Karpas-422 (cell line): ENCODE data around the gene DYNLL2. TPM values are rescaled to one million over a fixed set of nuclear protein-coding genes. Genes with fewer than 3 reads are reported as not detected.
"Not testable (repeated sequence)": the region's sequence is repeated elsewhere in the genome, so short reads cannot be mapped to it uniquely, and the experiment has no call there.

Source experiments
- DNase-seq: peaks from one replicate; pipeline ENCODE4 v3.0.0-alpha.2; 2015
- H2AFZ ChIP-seq: fragments of 200-600 bp; sonication (generic); 2 replicates; pipeline ENCODE4 v1.6.1; 2014; ENCODE audit warnings: antibody characterized with exemption, low read length, mixed read lengths
- H3K27ac ChIP-seq: fragments of 200-600 bp; sonication (generic); 2 replicates; pipeline ENCODE4 v1.5.1; 2014; ENCODE audit warnings: mild to moderate bottlenecking, low read length, moderate library complexity
- H3K27me3 ChIP-seq: fragments of 200-600 bp; sonication (generic); 2 replicates; pipeline ENCODE4 v1.6.1; 2014; ENCODE audit warnings: low read length, mixed read lengths
- H3K36me3 ChIP-seq: fragments of 200-600 bp; sonication (generic); 2 replicates; pipeline ENCODE4 v1.6.1; 2014; ENCODE audit warnings: low read length, mixed read lengths; ENCODE audit not compliant: insufficient read depth
- H3K4me1 ChIP-seq: fragments of 200-600 bp; sonication (generic); 2 replicates; pipeline ENCODE4 v1.6.1; 2014; ENCODE audit warnings: mild to moderate bottlenecking, low read length, mixed read lengths
- H3K4me2 ChIP-seq: fragments of 200-600 bp; sonication (generic); 2 replicates; pipeline ENCODE4 v1.6.1; 2014; ENCODE audit warnings: low read length, low read depth, mild to moderate bottlenecking; ENCODE audit not compliant: poor library complexity, severe bottlenecking
- H3K4me3 ChIP-seq: fragments of 200-600 bp; sonication (generic); 2 replicates; pipeline ENCODE4 v1.5.1; 2014; ENCODE audit warnings: mild to moderate bottlenecking, antibody characterized with exemption, low read length, mixed read lengths
- H3K79me2 ChIP-seq: fragments of 200-600 bp; sonication (generic); 2 replicates; pipeline ENCODE4 v1.6.1; 2014; ENCODE audit warnings: mild to moderate bottlenecking, low read length, mixed read lengths
- H3K9ac ChIP-seq: fragments of 200-600 bp; sonication (generic); 2 replicates; pipeline ENCODE4 v1.6.0; 2014; ENCODE audit warnings: low read length
- H3K9me2 ChIP-seq: fragments of 200-600 bp; sonication (generic), shearing (Covaris generic); replicated peaks from 2 replicates; pipeline ENCODE4 v1.6.0; 2014; ENCODE audit warnings: mild to moderate bottlenecking, low read length, moderate library complexity; ENCODE audit not compliant: insufficient read depth
- H3K9me3 ChIP-seq: fragments of 300-700, 200-600 bp; sonication (generic); 2 replicates; pipeline ENCODE4 v1.6.1; 2014; ENCODE audit warnings: low read length, mixed read lengths
- H4K20me1 ChIP-seq: fragments of 200-600 bp; sonication (generic); 2 replicates; pipeline ENCODE4 v1.6.1; 2014; ENCODE audit warnings: mild to moderate bottlenecking, antibody characterized with exemption, low read length, low read depth; ENCODE audit not compliant: insufficient read depth
- total RNA-seq: library from RNA; depleted of rRNA; stranded (reverse); fragments of >200 nt; shearing (Covaris generic); gene quantifications from 2 replicates; pipeline ENCODE4 v1.2.3, GENCODE V29; 2014; ENCODE audit warnings: low replicate concordance

Gene DYNLL2
- total RNA-seq, 1 experiment from 2014 or later = 18.2 TPM

GRCh38 chr17:58059141-58059540 lies 24.1 kb upstream of the DYNLL2 start:
- Histone ChIP-seq H2AFZ (no peak overlapping the region), H3K27me3 (no peaks in the 10 kb centered on the region), H3K27ac (no peak overlapping the region), H3K36me3 (no peaks in the 10 kb centered on the region), H3K9me2 (no peaks in the 10 kb centered on the region), H3K9ac (no peak overlapping the region), H4K20me1 (no peaks in the 10 kb centered on the region), H3K4me1 (no peaks in the 10 kb centered on the region), H3K79me2 (no peaks in the 10 kb centered on the region), H3K4me3 (no peak overlapping the region), H3K4me2 (no peak overlapping the region), H3K9me3 (no peaks in the 10 kb centered on the region)
- DNase-seq = no peak

- Histone ChIP-seq H3K9ac (no peak overlapping the region), H4K20me1 (no peaks in the 10 kb centered on the region), H3K4me1 (no peaks in the 10 kb centered on the region), H3K4me3 (no peak overlapping the region), H3K79me2 (no peaks in the 10 kb centered on the region), H3K36me3 (no peaks in the 10 kb centered on the region), H3K27me3 (no peaks in the 10 kb centered on the region), H3K27ac (no peak overlapping the region), H2AFZ (no peak overlapping the region), H3K9me2 (no peaks in the 10 kb centered on the region), H3K4me2 (no peak overlapping the region), H3K9me3 (no peaks in the 10 kb centered on the region)
- DNase-seq = no peak
Measured at GRCh38 chr17:58060596-58061191, 22.5 kb upstream of the DYNLL2 start.

GRCh38 chr17:58061672-58062071 lies 21.5 kb upstream of the DYNLL2 start:
- H3K36me3 ChIP-seq = no peaks in the 10 kb centered on the region
- no peaks in the 10 kb centered on the region for H3K9me3 ChIP-seq
- no peaks in the 10 kb centered on the region for H3K4me1 ChIP-seq
- DNase-seq = no peak
- H2AFZ ChIP-seq = no peak overlapping the region
- no peaks in the 10 kb centered on the region for H3K27me3 ChIP-seq
- no peaks in the 10 kb centered on the region for H4K20me1 ChIP-seq
- no peak overlapping the region for H3K9ac ChIP-seq
- no peak overlapping the region for H3K4me2 ChIP-seq
- H3K9me2 ChIP-seq = no peaks in the 10 kb centered on the region
- no peaks in the 10 kb centered on the region for H3K79me2 ChIP-seq
- H3K4me3 ChIP-seq = no peak overlapping the region
- H3K27ac ChIP-seq = no peak overlapping the region

DNA sequence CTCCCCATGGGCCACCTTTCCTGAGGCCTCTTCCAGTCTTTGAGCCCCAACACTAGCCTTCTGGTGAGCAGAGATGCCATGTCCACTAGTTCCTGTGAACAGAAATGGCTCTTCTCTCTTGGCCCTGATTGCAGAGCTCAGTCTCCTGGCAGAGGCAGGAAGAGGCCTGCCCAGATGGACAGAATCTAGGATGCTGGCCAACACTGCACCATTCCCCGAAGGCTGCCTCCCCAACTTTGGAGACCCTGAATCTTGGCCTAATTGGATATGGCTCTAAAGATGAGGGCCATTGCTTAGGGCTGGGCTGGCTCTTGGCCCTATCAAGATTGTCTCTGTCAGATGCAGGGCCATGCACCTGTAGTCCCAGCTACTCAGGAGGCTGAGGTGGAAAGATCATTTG lies 18.0 kb upstream of the DYNLL2 start:
- no peaks in the 10 kb centered on the region for H3K9me3 ChIP-seq
- no peak for DNase-seq
- H2AFZ ChIP-seq = no peak overlapping the region
- H3K36me3 ChIP-seq = no peaks in the 10 kb centered on the region
- H3K4me3 ChIP-seq = no peak overlapping the region
- no peak overlapping the region for H3K9ac ChIP-seq
- H3K27me3 ChIP-seq = no peaks in the 10 kb centered on the region
- no peaks in the 10 kb centered on the region for H3K4me1 ChIP-seq
- H3K4me2 ChIP-seq = no peak overlapping the region
- H3K27ac ChIP-seq = no peak overlapping the region
- H3K9me2 ChIP-seq = no peaks in the 10 kb centered on the region
- no peaks in the 10 kb centered on the region for H3K79me2 ChIP-seq
- no peaks in the 10 kb centered on the region for H4K20me1 ChIP-seq

GRCh38 chr17:58066401-58066800 lies 16.8 kb upstream of the DYNLL2 start:
- no peak for DNase-seq
- no peaks in the 10 kb centered on the region for H3K36me3 ChIP-seq
- no peaks in the 10 kb centered on the region for H3K79me2 ChIP-seq
- no peak overlapping the region for H3K4me2 ChIP-seq
- H3K4me1 ChIP-seq = no peaks in the 10 kb centered on the region
- no peaks in the 10 kb centered on the region for H3K27me3 ChIP-seq
- no peak overlapping the region for H3K27ac ChIP-seq
- no peak overlapping the region for H3K9ac ChIP-seq
- no peak overlapping the region for H2AFZ ChIP-seq
- H4K20me1 ChIP-seq = no peaks in the 10 kb centered on the region
- H3K9me2 ChIP-seq = no peaks in the 10 kb centered on the region
- H3K4me3 ChIP-seq = no peak overlapping the region
- H3K9me3 ChIP-seq = no peaks in the 10 kb centered on the region

DNA sequence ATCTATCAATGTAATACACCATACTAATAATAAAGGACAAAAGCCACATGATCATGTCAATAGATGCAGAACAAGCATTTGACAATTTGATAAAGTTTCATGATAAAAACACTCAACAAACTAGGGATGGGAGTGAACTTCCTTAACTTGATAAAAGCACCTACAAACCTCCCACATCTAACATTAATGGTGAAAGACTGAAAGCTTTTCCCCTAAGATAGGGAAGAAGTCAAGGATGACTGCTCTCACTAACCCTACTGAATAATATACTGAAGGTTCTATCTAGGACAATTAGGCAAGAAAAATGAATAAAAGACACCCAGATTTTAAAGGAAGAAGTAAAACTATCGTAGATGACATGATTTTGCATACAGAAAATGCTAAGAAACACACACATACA lies 10.4 kb upstream of the DYNLL2 start:
- no peaks in the 10 kb centered on the region for H3K36me3 ChIP-seq
- no peaks in the 10 kb centered on the region for H4K20me1 ChIP-seq
- no peaks in the 10 kb centered on the region for H3K27me3 ChIP-seq
- no peak overlapping the region for H3K9ac ChIP-seq
- H3K9me2 ChIP-seq = no peaks in the 10 kb centered on the region
- H2AFZ ChIP-seq = no peak overlapping the region
- no peak overlapping the region for H3K27ac ChIP-seq
- no peak overlapping the region for H3K4me2 ChIP-seq
- no peak overlapping the region for H3K4me3 ChIP-seq
- DNase-seq = no peak
- no peaks in the 10 kb centered on the region for H3K79me2 ChIP-seq
- no peaks in the 10 kb centered on the region for H3K4me1 ChIP-seq
- no peaks in the 10 kb centered on the region; the same call in 1 of the 2 replicates for H3K9me3 ChIP-seq

- not testable (repeated sequence) for H2AFZ ChIP-seq, H4K20me1 ChIP-seq, H3K27ac ChIP-seq, H3K4me3 ChIP-seq, H3K9me2 ChIP-seq, H3K36me3 ChIP-seq, H3K27me3 ChIP-seq, H3K4me1 ChIP-seq, H3K4me2 ChIP-seq, DNase-seq, H3K9me3 ChIP-seq, H3K9ac ChIP-seq, H3K79me2 ChIP-seq
Measured at GRCh38 chr17:58073266-58073665, 10.0 kb upstream of the DYNLL2 start.

DNA sequence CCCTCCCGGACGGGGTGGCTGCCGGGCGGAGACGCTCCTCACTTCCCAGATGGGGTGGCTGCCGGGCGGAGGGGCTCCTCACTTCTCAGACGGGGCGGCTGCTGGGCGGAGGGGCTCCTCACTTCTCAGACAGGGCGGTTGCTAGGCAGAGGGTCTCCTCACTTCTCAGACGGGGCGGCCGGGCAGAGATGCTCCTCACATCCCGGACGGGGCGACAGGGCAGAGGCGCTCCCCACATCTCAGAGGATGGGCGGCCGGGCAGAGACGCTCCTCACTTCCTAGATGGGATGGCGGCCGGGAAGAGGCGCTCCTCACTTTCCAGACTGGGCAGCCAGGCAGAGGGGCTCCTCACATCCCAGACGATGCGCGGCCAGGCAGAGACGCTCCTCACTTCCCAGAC lies 8.8 kb upstream of the DYNLL2 start:
- DNase-seq = not testable (repeated sequence)

More for the DNA sequence above, 8.8 kb upstream of the DYNLL2 start:
- not testable (repeated sequence) for H3K4me3 ChIP-seq, H3K4me2 ChIP-seq, H3K79me2 ChIP-seq, H2AFZ ChIP-seq, H3K4me1 ChIP-seq, H4K20me1 ChIP-seq, H3K27ac ChIP-seq, H3K9me3 ChIP-seq, H3K9ac ChIP-seq, H3K27me3 ChIP-seq, H3K9me2 ChIP-seq, H3K36me3 ChIP-seq
